B cell (primary cell): ENCODE data around the gene KRTAP19-2. TPM values are rescaled to one million over a fixed set of nuclear protein-coding genes. Genes with fewer than 3 reads are reported as not detected.

Experiments used
- ATAC-seq: fragments of 200-7000 bp; cut with Tn5 transposase; one replicate; pipeline ENCODE4 v1.10.0; 2021; ENCODE audit warnings: low read depth, mild to moderate bottlenecking, moderate number of reproducible peaks, moderate library complexity
- CTCF ChIA-PET: fragments of 350-600 bp; sonication (Branson Sonifier 250); formaldehyde crosslinking; loops from one replicate; lab custom pipeline; 2021; ENCODE audit warnings: antibody characterized with exemption, inconsistent platforms; lab: Charles Lee
- POLR2A ChIA-PET: fragments of 350-600 bp; sonication (Branson Sonifier 250); formaldehyde crosslinking; loops from one replicate; lab custom pipeline; 2021; ENCODE audit warnings: antibody characterized with exemption; lab: Charles Lee
- DNase-seq: peaks from one replicate; pipeline ENCODE4 v3.0.0; 2013
- H2AFZ ChIP-seq: 2 replicates; pipeline ENCODE4 v1.6.1; 2012; ENCODE audit warnings: mild to moderate bottlenecking, low read depth, low read length; ENCODE audit not compliant: insufficient read depth, poor library complexity, severe bottlenecking
- H3K27ac ChIP-seq, 2 donors: 1 replicate in 1 of 2; 2 replicates in 1 of 2; pipeline ENCODE4 v1.5.1; 2012 to 2013; ENCODE audit warnings: low read length in 2 of 2, mild to moderate bottlenecking in 2 of 2, moderate library complexity in 1 of 2
- H3K27me3 ChIP-seq, 4 experiments: fragments of 200-600 bp in 1 of 4; sonication (generic) in 1 of 4; replicated peaks in 1 of 4; 1 replicate in 2 of 4; 2 replicates in 2 of 4; pipeline versions ENCODE4 v1.6.1 to v1.7.0; 2013 to 2016; ENCODE audit warnings: low read length in 3 of 4, mild to moderate bottlenecking in 2 of 4, mixed read lengths in 1 of 4, moderate library complexity in 1 of 4; ENCODE audit not compliant: insufficient read depth in 4 of 4, control insufficient read depth in 3 of 4; ENCODE audit errors: control extremely low read depth in 1 of 4
- H3K36me3 ChIP-seq, 2 experiments: replicated peaks in 1 of 2; 1 replicate in 1 of 2; 2 replicates in 1 of 2; pipeline versions ENCODE4 v1.6.1 to v1.7.1; 2013; ENCODE audit warnings: low read length in 1 of 2; ENCODE audit not compliant: insufficient read depth in 2 of 2, control insufficient read depth in 1 of 2; ENCODE audit errors: control extremely low read depth in 1 of 2, extremely low read depth in 1 of 2
- H3K4me1 ChIP-seq, 2 donors: fragments of 200-600 bp in 1 of 2; sonication (generic) in 1 of 2; 1 replicate in 1 of 2; 2 replicates in 1 of 2; pipeline versions ENCODE4 v1.5.1 to v1.6.1; 2013 to 2017; ENCODE audit warnings: low read length in 2 of 2; ENCODE audit not compliant: control insufficient read depth in 2 of 2, insufficient read depth in 2 of 2
- H3K4me2 ChIP-seq: replicated peaks from 2 replicates; pipeline ENCODE3; 2012; ENCODE audit warnings: mild to moderate bottlenecking, low read depth, low read length; ENCODE audit not compliant: poor library complexity, severe bottlenecking
- H3K4me3 ChIP-seq, 5 experiments: fragments of 200-600 bp in 1 of 5; sonication (generic) in 1 of 5; 1 replicate in 3 of 5; 2 replicates in 2 of 5; pipeline versions ENCODE4 v1.5.1 to v1.7.0; 2011 to 2016; ENCODE audit warnings: low read length in 4 of 5, mild to moderate bottlenecking in 4 of 5, low read depth in 2 of 5, control low read depth in 1 of 5, moderate library complexity in 1 of 5; ENCODE audit not compliant: insufficient read depth in 1 of 5; ENCODE audit errors: control extremely low read depth in 1 of 5, extremely low read depth in 1 of 5
- H3K79me2 ChIP-seq: fragments of 200-600 bp; sonication (generic); one replicate; pipeline ENCODE4 v1.6.0; 2016; ENCODE audit warnings: low read length; ENCODE audit not compliant: control insufficient read depth, insufficient read depth
- H3K9ac ChIP-seq: fragments of 200-600 bp; sonication (generic); 2 replicates; pipeline ENCODE4 v1.6.1; 2017; ENCODE audit warnings: mild to moderate bottlenecking, low read length, moderate library complexity
- H3K9me3 ChIP-seq, 3 donors: one replicate each; pipeline versions ENCODE4 v1.6.1 to v1.7.1; 2013; ENCODE audit warnings: low read length in 2 of 3; ENCODE audit not compliant: control insufficient read depth in 2 of 3, insufficient read depth in 1 of 3; ENCODE audit errors: control extremely low read depth in 1 of 3
- H4K20me1 ChIP-seq: 2 replicates; pipeline ENCODE4 v1.6.0; 2012; ENCODE audit warnings: mild to moderate bottlenecking, low read length; ENCODE audit not compliant: insufficient read depth, control insufficient read depth, poor library complexity, severe bottlenecking
- H3K27ac Mint-ChIP-seq: one replicate; pipeline ENCODE4 v1.8.0; 2021; ENCODE audit warnings: mixed read lengths
- H3K27me3 Mint-ChIP-seq: one replicate; pipeline ENCODE4 v1.8.0; 2021; ENCODE audit warnings: mixed read lengths
- H3K4me1 Mint-ChIP-seq: one replicate; pipeline ENCODE4 v1.8.0; 2021; ENCODE audit warnings: mixed read lengths
- H3K4me3 Mint-ChIP-seq: one replicate; pipeline ENCODE4 v1.8.0; 2021; ENCODE audit warnings: mixed read lengths
- H3K9me3 Mint-ChIP-seq: one replicate; pipeline ENCODE4 v1.8.0; 2022; ENCODE audit warnings: mixed read lengths; ENCODE audit not compliant: insufficient read depth
- EZH2 ChIP-seq: IDR thresholded peaks from 2 replicates; pipeline ENCODE4 v1.6.1; 2012; ENCODE audit warnings: borderline replicate concordance, low read depth, mild to moderate bottlenecking, moderate library complexity, low read length; ENCODE audit not compliant: insufficient read depth, poor library complexity, severe bottlenecking
- WGBS: methylation state at CpG from one replicate; pipeline ENCODE4 v1.1.5; 2013; ENCODE audit warnings: missing lambda C conversion rate; ENCODE audit not compliant: insufficient coverage; 5-methylcytosine and 5-hydroxymethylcytosine counted together
- intact Hi-C: fragments of 100-400 bp; cut with micrococcal nuclease; formaldehyde crosslinking; loops from one replicate; pipeline ENCODE4 v1.10.0; 2022
- polyA plus RNA-seq: library from polyadenylated mRNA; depleted of rRNA; stranded (reverse); fragments of >200 nt; gene quantifications from 2 replicates; pipeline ENCODE4 v1.2.3, GENCODE V29; 2012
- total RNA-seq, 2 donors: library from RNA; stranded (reverse); fragments of 120-200 nt in 1 of 2; gene quantifications; 1 replicate in 1 of 2; 2 replicates in 1 of 2; pipeline versions ENCODE4 v1.2.3 to v1.2.4, GENCODE V29; 2013 to 2022
- TF ChIP-seq, protein P1 (sequence below): fragments of 200-600 bp; IDR thresholded peaks from one replicate; pipeline ENCODE4 v1.8.0; 2022; ENCODE audit warnings: antibody characterized with exemption, mild to moderate bottlenecking

Gene KRTAP19-2
- total and polyA plus RNA-seq, 2 donors (not counting 1 experiment from before 2014, with no cell fraction given) = not detected

DNA sequence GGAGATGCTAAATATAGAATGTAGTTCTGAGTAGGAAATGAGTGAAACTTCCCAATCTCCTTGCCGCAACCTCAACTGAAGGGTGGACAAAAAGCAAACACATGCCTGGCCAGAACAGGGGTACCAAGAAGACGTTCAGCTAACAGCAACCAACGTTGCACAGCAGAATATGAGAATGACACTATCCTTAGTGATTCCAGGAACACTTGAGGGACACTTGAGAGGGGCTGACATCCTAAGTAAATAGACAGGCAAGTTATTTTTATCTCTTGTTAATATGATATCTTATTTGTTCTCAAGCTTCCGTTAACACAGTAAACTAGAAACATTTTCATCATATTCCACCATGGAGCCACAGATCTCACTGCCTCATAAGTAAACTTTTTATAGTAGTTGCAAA is 8.0 kb downstream of the KRTAP19-2 start:
- intact Hi-C loops = no loop called here
- H3K27me3 ChIP-seq = no peaks in the 10 kb centered on the region
- H3K27ac Mint-ChIP-seq = no peak overlapping the region
- no peak overlapping the region for H3K4me3 Mint-ChIP-seq
- no peaks in the 10 kb centered on the region for H4K20me1 ChIP-seq
- DNase-seq = no peak
- H3K27me3 Mint-ChIP-seq = no peaks in the 10 kb centered on the region
- TF ChIP-seq EZH2 = no peak
- TF ChIP-seq, protein P1, sequence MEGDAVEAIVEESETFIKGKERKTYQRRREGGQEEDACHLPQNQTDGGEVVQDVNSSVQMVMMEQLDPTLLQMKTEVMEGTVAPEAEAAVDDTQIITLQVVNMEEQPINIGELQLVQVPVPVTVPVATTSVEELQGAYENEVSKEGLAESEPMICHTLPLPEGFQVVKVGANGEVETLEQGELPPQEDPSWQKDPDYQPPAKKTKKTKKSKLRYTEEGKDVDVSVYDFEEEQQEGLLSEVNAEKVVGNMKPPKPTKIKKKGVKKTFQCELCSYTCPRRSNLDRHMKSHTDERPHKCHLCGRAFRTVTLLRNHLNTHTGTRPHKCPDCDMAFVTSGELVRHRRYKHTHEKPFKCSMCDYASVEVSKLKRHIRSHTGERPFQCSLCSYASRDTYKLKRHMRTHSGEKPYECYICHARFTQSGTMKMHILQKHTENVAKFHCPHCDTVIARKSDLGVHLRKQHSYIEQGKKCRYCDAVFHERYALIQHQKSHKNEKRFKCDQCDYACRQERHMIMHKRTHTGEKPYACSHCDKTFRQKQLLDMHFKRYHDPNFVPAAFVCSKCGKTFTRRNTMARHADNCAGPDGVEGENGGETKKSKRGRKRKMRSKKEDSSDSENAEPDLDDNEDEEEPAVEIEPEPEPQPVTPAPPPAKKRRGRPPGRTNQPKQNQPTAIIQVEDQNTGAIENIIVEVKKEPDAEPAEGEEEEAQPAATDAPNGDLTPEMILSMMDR = no peak
- H3K4me1 Mint-ChIP-seq = no peaks in the 10 kb centered on the region
- no peaks in the 10 kb centered on the region for H3K4me1 ChIP-seq
- H3K4me3 ChIP-seq = no peak overlapping the region
- ChIA-PET CTCF (no interaction called here), POLR2A (no interaction called here)
- no peak overlapping the region for H2AFZ ChIP-seq
- no peak for ATAC-seq
- 82% methylated on average over 3 of the region's 4 CpGs for WGBS
- H3K79me2 ChIP-seq = no peaks in the 10 kb centered on the region
- no peak overlapping the region for H3K4me2 ChIP-seq
- H3K9ac ChIP-seq = no peak overlapping the region
- H3K36me3 ChIP-seq = no peaks in the 10 kb centered on the region
- no peaks in the 10 kb centered on the region for H3K9me3 Mint-ChIP-seq
- H3K9me3 ChIP-seq = no peaks in the 10 kb centered on the region
- H3K27ac ChIP-seq = no peak overlapping the region

DNA sequence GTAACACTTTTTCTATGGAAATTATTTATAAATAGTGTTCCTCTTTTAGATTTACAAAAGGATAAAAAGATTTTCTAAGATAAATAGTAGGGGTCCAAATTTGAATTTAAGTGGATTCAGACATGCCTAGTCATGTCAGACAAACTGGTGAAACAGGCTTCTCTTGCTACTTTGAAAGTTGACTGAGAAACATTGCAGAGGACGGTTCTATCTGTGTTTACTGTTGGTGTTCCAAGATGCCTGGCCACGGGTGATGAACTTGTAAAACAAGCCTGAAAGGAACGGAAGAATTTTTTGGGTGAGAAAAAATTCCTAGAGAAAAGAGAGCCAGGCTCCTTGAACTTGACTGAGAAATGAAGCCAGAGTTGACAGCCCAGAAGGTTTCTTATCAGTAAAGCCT is 9.2 kb downstream of the KRTAP19-2 start:
- WGBS = 50% methylated on average over 3 of the region's 3 CpGs
- H3K27ac ChIP-seq = no peak overlapping the region
- H3K36me3 ChIP-seq = no peaks in the 10 kb centered on the region
- H3K27me3 ChIP-seq = no peaks in the 10 kb centered on the region
- no peak overlapping the region for H3K4me2 ChIP-seq
- H3K9ac ChIP-seq = no peak overlapping the region
- H4K20me1 ChIP-seq = no peaks in the 10 kb centered on the region
- H3K9me3 ChIP-seq = no peaks in the 10 kb centered on the region
- no peak for ATAC-seq
- no peaks in the 10 kb centered on the region for H3K27me3 Mint-ChIP-seq
- no peaks in the 10 kb centered on the region for H3K79me2 ChIP-seq
- TF ChIP-seq EZH2 = no peak
- TF ChIP-seq, protein P1 = no peak
- H3K4me3 ChIP-seq = no peak overlapping the region
- no peak overlapping the region for H2AFZ ChIP-seq
- H3K4me1 ChIP-seq = no peaks in the 10 kb centered on the region
- intact Hi-C loops = no loop called here
- no peak overlapping the region for H3K4me3 Mint-ChIP-seq
- H3K27ac Mint-ChIP-seq = no peak overlapping the region
- ChIA-PET CTCF (no interaction called here), POLR2A (no interaction called here)
- DNase-seq = no peak
- H3K9me3 Mint-ChIP-seq = peaks cover 3% of the 10 kb centered on the region
- H3K4me1 Mint-ChIP-seq = no peaks in the 10 kb centered on the region
